SIG-M5 (cell line): ENCODE data around the gene FUT2.

Experiments
- DNase-seq: peaks from one replicate; lab custom pipeline; 2025; lab: John Stamatoyannopoulos, UW

Gene FUT2

DNA sequence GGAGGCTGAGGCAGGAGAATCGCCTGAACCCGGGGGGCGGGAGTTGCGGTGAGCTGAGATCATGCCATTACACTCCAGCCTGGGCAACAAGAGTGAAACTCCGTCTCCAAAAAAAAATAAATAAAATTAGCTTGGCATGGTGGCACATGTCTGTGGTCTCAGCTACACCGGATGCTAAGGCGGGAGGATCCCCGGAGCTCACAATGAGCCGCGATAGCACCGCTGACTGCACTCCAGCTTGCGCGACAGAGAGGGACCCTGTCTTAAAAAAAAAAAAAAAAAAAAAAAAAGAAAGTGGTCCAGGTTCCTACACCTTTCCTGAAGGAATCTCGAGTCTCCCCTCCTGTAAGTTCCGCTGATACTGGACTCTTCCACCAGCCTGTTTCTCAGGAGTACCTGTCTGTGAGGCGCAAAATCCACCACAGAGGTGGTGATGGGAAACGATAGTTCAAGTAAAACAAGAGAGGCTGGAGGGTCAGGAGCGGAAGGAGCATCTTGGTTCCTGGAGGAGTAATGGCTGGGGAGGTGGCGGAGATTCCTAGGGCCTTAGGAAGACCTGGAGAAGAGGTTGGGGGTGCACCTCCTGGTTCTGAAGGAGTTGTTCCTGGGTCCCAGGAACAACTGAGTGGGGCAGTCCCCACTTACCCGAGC lies 56.2 kb downstream of the FUT2 start:
- DNase-seq: no peak

DNA sequence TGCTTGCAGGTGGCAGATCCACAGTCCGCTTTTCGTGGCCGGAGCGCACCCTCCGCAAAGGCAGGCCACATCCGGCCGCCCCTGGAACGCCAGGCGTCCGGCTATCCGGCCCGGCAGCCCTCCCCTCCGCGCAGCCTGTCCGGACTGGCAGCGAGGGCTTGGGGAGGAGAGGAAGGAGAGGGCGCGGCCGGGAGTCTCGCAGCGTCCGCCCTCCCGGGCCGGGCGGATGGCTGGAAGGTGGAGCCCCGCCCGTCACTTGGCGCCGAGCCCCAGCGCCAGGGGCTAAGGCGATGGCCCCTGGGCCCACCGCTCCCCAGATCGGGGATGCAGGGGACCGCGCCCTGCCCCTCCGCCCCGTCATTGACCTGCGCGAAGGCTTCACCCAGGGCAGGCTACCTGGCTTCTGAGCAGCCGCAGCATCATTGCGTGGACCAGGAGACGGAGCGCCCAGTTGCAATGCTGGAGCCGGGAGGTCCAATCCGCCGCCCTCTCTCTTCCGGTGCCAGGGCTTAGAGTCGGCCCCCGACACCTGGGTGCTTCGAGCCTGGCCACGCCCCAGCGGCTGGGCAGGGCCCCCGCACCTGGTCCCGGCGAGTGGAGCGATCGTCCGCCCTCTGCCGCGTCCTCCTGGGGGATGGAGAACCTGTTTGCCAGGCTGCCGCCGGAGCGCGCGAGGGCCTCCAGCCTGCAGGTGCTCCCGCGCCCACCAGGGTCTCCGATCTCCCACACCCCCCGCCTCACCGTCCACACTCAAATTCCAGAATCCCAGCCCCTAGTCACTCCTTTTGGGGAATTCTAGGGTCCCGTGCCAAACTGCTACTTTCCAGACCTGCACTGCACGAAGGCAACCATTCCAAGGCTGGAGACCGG lies 57.0 kb downstream of the FUT2 start, which contains the start of gene FUT1:
FUT1 (minus strand) TSS at position 146 of the 870 bp plus-strand sequence. CDS start 1,360 bp downstream, outside the sequence.
- no peak for DNase-seq

DNA sequence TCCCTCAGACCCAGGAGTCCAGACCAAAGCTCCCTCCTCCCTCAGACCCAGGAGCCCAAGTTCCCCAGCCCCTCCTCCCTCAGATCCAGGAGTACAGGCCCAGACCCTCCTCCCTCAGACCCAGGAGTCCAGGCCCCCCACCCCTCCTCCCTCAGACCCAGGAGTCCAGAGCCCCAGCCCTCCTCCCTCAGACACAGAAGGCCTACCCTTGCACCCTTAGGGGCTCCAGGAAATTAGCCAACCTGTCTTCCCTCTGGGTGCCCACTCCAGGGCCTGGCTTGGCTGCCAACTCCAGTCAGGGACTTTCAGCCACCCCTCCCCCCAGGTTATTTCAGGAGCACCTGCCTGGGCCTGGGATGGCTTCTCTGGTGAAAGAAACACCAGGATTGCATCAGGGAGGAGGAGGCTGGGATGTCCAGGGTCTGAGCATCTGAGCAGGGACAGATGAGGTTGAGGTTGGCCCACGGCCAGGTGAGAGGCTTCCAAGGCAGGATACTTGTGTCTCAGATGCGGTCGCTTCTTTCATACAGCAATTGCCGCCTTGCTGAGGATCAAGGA lies 59.4 kb downstream of the FUT2 start, which contains the start of gene FGF21:
FGF21 (plus strand) TSS at position 441 of the 558 bp plus-strand sequence. CDS start 713 bp downstream, outside the sequence.
- DNase-seq: no peak
